ENCODE measurements around the gene PSME4.

PSME4 gene

GRCh38 chr2:53896864-53897263, 73.9 kb downstream of the PSME4 start:
- Histone ChIP-seq H3K27ac (ENCODE audit: low read depth, low read length) (no peak overlapping the region), H3K4me1 (ENCODE audit: control insufficient read depth in 1 of 2, insufficient read depth in 2 of 2, low read length in 2 of 2) (no peaks in the 10 kb centered on the region), H3K9ac (ENCODE audit: low read depth in 1 of 2, low read length in 2 of 2) (no peak overlapping the region), H3K4me3 (ENCODE audit: low read depth in 1 of 2, low read length in 2 of 2) (no peak overlapping the region), H3K27me3 (ENCODE audit: control insufficient read depth in 1 of 2, insufficient read depth in 2 of 2, low read length in 2 of 2) (no peaks in the 10 kb centered on the region), H3K9me3 (ENCODE audit: control insufficient read depth in 1 of 2, low read length in 2 of 2) (no peaks in the 10 kb centered on the region), H3K36me3 (ENCODE audit: control insufficient read depth in 1 of 2, insufficient read depth in 2 of 2, low read length in 2 of 2) (peaks cover 43 to 87% of the 10 kb centered on the region in 2 donors)

GRCh38 chr2:53886406-53887280, 84.2 kb downstream of the PSME4 start:
- Histone ChIP-seq H3K9me3 (ENCODE audit: control insufficient read depth in 1 of 2, low read length in 2 of 2) (no peaks in the 10 kb centered on the region), H3K4me3 (ENCODE audit: low read depth in 1 of 2, low read length in 2 of 2) (no peak overlapping the region), H3K36me3 (ENCODE audit: control insufficient read depth in 1 of 2, insufficient read depth in 2 of 2, low read length in 2 of 2) (peaks cover 44 to 77% of the 10 kb centered on the region in 2 donors), H3K27ac (ENCODE audit: low read depth, low read length) (no peak overlapping the region), H3K9ac (ENCODE audit: low read depth in 1 of 2, low read length in 2 of 2) (no peak overlapping the region), H3K4me1 (ENCODE audit: control insufficient read depth in 1 of 2, insufficient read depth in 2 of 2, low read length in 2 of 2) (no peaks in the 10 kb centered on the region), H3K27me3 (ENCODE audit: control insufficient read depth in 1 of 2, insufficient read depth in 2 of 2, low read length in 2 of 2) (no peaks in the 10 kb centered on the region)

GRCh38 chr2:53884883-53885282, 85.9 kb downstream of the PSME4 start:
- H3K36me3 ChIP-seq (ENCODE audit: control insufficient read depth in 1 of 2, insufficient read depth in 2 of 2, low read length in 2 of 2) = peaks cover 43 to 72% of the 10 kb centered on the region in 2 donors

GRCh38 chr2:53881986-53882385, 88.8 kb downstream of the PSME4 start:
- no peaks in the 10 kb centered on the region for H3K9me3 ChIP-seq (ENCODE audit: control insufficient read depth in 1 of 2, low read length in 2 of 2)
- no peaks in the 10 kb centered on the region for H3K4me1 ChIP-seq (ENCODE audit: control insufficient read depth in 1 of 2, insufficient read depth in 2 of 2, low read length in 2 of 2)
- no peak overlapping the region for H3K27ac ChIP-seq (ENCODE audit: low read depth, low read length)
- H3K9ac ChIP-seq (ENCODE audit: low read depth in 1 of 2, low read length in 2 of 2) = no peak overlapping the region
- H3K27me3 ChIP-seq (ENCODE audit: control insufficient read depth in 1 of 2, insufficient read depth in 2 of 2, low read length in 2 of 2) = no peaks in the 10 kb centered on the region
- peaks cover 37 to 46% of the 10 kb centered on the region in 2 donors for H3K36me3 ChIP-seq (ENCODE audit: control insufficient read depth in 1 of 2, insufficient read depth in 2 of 2, low read length in 2 of 2)
- H3K4me3 ChIP-seq (ENCODE audit: low read depth in 1 of 2, low read length in 2 of 2) = no peak overlapping the region

More at GRCh38 chr2:53884883-53885282, 85.9 kb downstream of the PSME4 start:
- no peaks in the 10 kb centered on the region for H3K9me3 ChIP-seq (ENCODE audit: control insufficient read depth in 1 of 2, low read length in 2 of 2)
- no peak overlapping the region for H3K27ac ChIP-seq (ENCODE audit: low read depth, low read length)
- H3K4me1 ChIP-seq (ENCODE audit: control insufficient read depth in 1 of 2, insufficient read depth in 2 of 2, low read length in 2 of 2) = no peaks in the 10 kb centered on the region
- H3K4me3 ChIP-seq (ENCODE audit: low read depth in 1 of 2, low read length in 2 of 2) = no peak overlapping the region
- H3K27me3 ChIP-seq (ENCODE audit: control insufficient read depth in 1 of 2, insufficient read depth in 2 of 2, low read length in 2 of 2) = no peaks in the 10 kb centered on the region
- no peak overlapping the region for H3K9ac ChIP-seq (ENCODE audit: low read depth in 1 of 2, low read length in 2 of 2)

GRCh38 chr2:53881360-53881759, 89.4 kb downstream of the PSME4 start:
- Histone ChIP-seq H3K27ac (ENCODE audit: low read depth, low read length) (no peak overlapping the region), H3K27me3 (ENCODE audit: control insufficient read depth in 1 of 2, insufficient read depth in 2 of 2, low read length in 2 of 2) (no peaks in the 10 kb centered on the region), H3K36me3 (ENCODE audit: control insufficient read depth in 1 of 2, insufficient read depth in 2 of 2, low read length in 2 of 2) (peaks cover 33 to 40% of the 10 kb centered on the region in 2 donors), H3K9ac (ENCODE audit: low read depth in 1 of 2, low read length in 2 of 2) (no peak overlapping the region), H3K4me1 (ENCODE audit: control insufficient read depth in 1 of 2, insufficient read depth in 2 of 2, low read length in 2 of 2) (no peaks in the 10 kb centered on the region), H3K4me3 (ENCODE audit: low read depth in 1 of 2, low read length in 2 of 2) (no peak overlapping the region), H3K9me3 (ENCODE audit: control insufficient read depth in 1 of 2, low read length in 2 of 2) (no peaks in the 10 kb centered on the region)

GRCh38 chr2:53880756-53881155, 90.0 kb downstream of the PSME4 start:
- H3K36me3 ChIP-seq (ENCODE audit: control insufficient read depth in 1 of 2, insufficient read depth in 2 of 2, low read length in 2 of 2) = peaks cover 33 to 37% of the 10 kb centered on the region in 2 donors
- no peaks in the 10 kb centered on the region for H3K9me3 ChIP-seq (ENCODE audit: control insufficient read depth in 1 of 2, low read length in 2 of 2)
- H3K27me3 ChIP-seq (ENCODE audit: control insufficient read depth in 1 of 2, insufficient read depth in 2 of 2, low read length in 2 of 2) = no peaks in the 10 kb centered on the region
- H3K9ac ChIP-seq (ENCODE audit: low read depth in 1 of 2, low read length in 2 of 2) = no peak overlapping the region
- H3K4me3 ChIP-seq (ENCODE audit: low read depth in 1 of 2, low read length in 2 of 2) = no peak overlapping the region
- no peaks in the 10 kb centered on the region for H3K4me1 ChIP-seq (ENCODE audit: control insufficient read depth in 1 of 2, insufficient read depth in 2 of 2, low read length in 2 of 2)
- H3K27ac ChIP-seq (ENCODE audit: low read depth, low read length) = no peak overlapping the region

- no peaks in the 10 kb centered on the region for H3K27me3 ChIP-seq (ENCODE audit: control insufficient read depth in 1 of 2, insufficient read depth in 2 of 2, low read length in 2 of 2)
- no peak overlapping the region for H3K9ac ChIP-seq (ENCODE audit: low read depth in 1 of 2, low read length in 2 of 2)
- H3K27ac ChIP-seq (ENCODE audit: low read depth, low read length) = no peak overlapping the region
- H3K9me3 ChIP-seq (ENCODE audit: control insufficient read depth in 1 of 2, low read length in 2 of 2) = no peaks in the 10 kb centered on the region
- no peak overlapping the region for H3K4me3 ChIP-seq (ENCODE audit: low read depth in 1 of 2, low read length in 2 of 2)
- H3K36me3 ChIP-seq (ENCODE audit: control insufficient read depth in 1 of 2, insufficient read depth in 2 of 2, low read length in 2 of 2) = peaks cover 30 to 38% of the 10 kb centered on the region in 2 donors
- H3K4me1 ChIP-seq (ENCODE audit: control insufficient read depth in 1 of 2, insufficient read depth in 2 of 2, low read length in 2 of 2) = no peaks in the 10 kb centered on the region
Observed at GRCh38 chr2:53877556-53877955, 93.2 kb downstream of the PSME4 start.

- peaks cover 25 to 38% of the 10 kb centered on the region in 2 donors for H3K36me3 ChIP-seq (ENCODE audit: control insufficient read depth in 1 of 2, insufficient read depth in 2 of 2, low read length in 2 of 2)
Observed at GRCh38 chr2:53877112-53877511, 93.7 kb downstream of the PSME4 start.

GRCh38 chr2:53874401-53874950, 96.3 kb downstream of the PSME4 start:
- H3K9me3 ChIP-seq (ENCODE audit: control insufficient read depth in 1 of 2, low read length in 2 of 2) = no peaks in the 10 kb centered on the region
- no peaks in the 10 kb centered on the region for H3K27me3 ChIP-seq (ENCODE audit: control insufficient read depth in 1 of 2, insufficient read depth in 2 of 2, low read length in 2 of 2)
- no peaks in the 10 kb centered on the region for H3K4me1 ChIP-seq (ENCODE audit: control insufficient read depth in 1 of 2, insufficient read depth in 2 of 2, low read length in 2 of 2)
- no peak overlapping the region for H3K4me3 ChIP-seq (ENCODE audit: low read depth in 1 of 2, low read length in 2 of 2)
- peaks cover 16 to 29% of the 10 kb centered on the region in 2 donors for H3K36me3 ChIP-seq (ENCODE audit: control insufficient read depth in 1 of 2, insufficient read depth in 2 of 2, low read length in 2 of 2)
- H3K9ac ChIP-seq (ENCODE audit: low read depth in 1 of 2, low read length in 2 of 2) = no peak overlapping the region
- no peak overlapping the region for H3K27ac ChIP-seq (ENCODE audit: low read depth, low read length)

More at GRCh38 chr2:53877112-53877511, 93.7 kb downstream of the PSME4 start:
- Histone ChIP-seq H3K27ac (ENCODE audit: low read depth, low read length) (no peak overlapping the region), H3K9me3 (ENCODE audit: control insufficient read depth in 1 of 2, low read length in 2 of 2) (no peaks in the 10 kb centered on the region), H3K4me3 (ENCODE audit: low read depth in 1 of 2, low read length in 2 of 2) (no peak overlapping the region), H3K4me1 (ENCODE audit: control insufficient read depth in 1 of 2, insufficient read depth in 2 of 2, low read length in 2 of 2) (no peaks in the 10 kb centered on the region), H3K27me3 (ENCODE audit: control insufficient read depth in 1 of 2, insufficient read depth in 2 of 2, low read length in 2 of 2) (no peaks in the 10 kb centered on the region), H3K9ac (ENCODE audit: low read depth in 1 of 2, low read length in 2 of 2) (no peak overlapping the region)

- Histone ChIP-seq H3K27ac (ENCODE audit: low read depth, low read length) (no peak overlapping the region), H3K36me3 (ENCODE audit: control insufficient read depth in 1 of 2, insufficient read depth in 2 of 2, low read length in 2 of 2) (peaks cover 17 to 43% of the 10 kb centered on the region in 2 donors)
Observed at GRCh38 chr2:53867773-53868172, 103.0 kb downstream of the PSME4 start.

More at GRCh38 chr2:53867773-53868172, 103.0 kb downstream of the PSME4 start:
- Histone ChIP-seq H3K27me3 (ENCODE audit: control insufficient read depth in 1 of 2, insufficient read depth in 2 of 2, low read length in 2 of 2) (no peaks in the 10 kb centered on the region), H3K4me1 (ENCODE audit: control insufficient read depth in 1 of 2, insufficient read depth in 2 of 2, low read length in 2 of 2) (no peaks in the 10 kb centered on the region), H3K9ac (ENCODE audit: low read depth in 1 of 2, low read length in 2 of 2) (no peak overlapping the region), H3K4me3 (ENCODE audit: low read depth in 1 of 2, low read length in 2 of 2) (no peak overlapping the region), H3K9me3 (ENCODE audit: control insufficient read depth in 1 of 2, low read length in 2 of 2) (no peaks in the 10 kb centered on the region)

All from duodenal mucosa (tissue), 2 donors.